ENCODE measurements around the gene PPP1R1C.
"Not testable (repeated sequence)": the region's sequence is repeated elsewhere in the genome, so short reads cannot be mapped to it uniquely, and the experiment has no call there.

PPP1R1C gene

GRCh38 chr2:182015334-182016109 lies 29.9 kb downstream of the PPP1R1C start:
- no peak for DNase-seq

- DNase-seq = no peak
These were observed 32.6 kb downstream of the PPP1R1C start for GRCh38 chr2:182018218-182018617.

GRCh38 chr2:182019731-182020130 lies 34.1 kb downstream of the PPP1R1C start:
- DNase-seq = no peak

- DNase-seq = no peak
These were observed 34.8 kb downstream of the PPP1R1C start for GRCh38 chr2:182020286-182021070.

- DNase-seq = no peak
These were observed 37.6 kb downstream of the PPP1R1C start for GRCh38 chr2:182023235-182023634.

- not testable (repeated sequence) for DNase-seq
These were observed 45.2 kb downstream of the PPP1R1C start for GRCh38 chr2:182030875-182031274.

GRCh38 chr2:182031956-182032355 lies 46.3 kb downstream of the PPP1R1C start:
- DNase-seq = no peak

GRCh38 chr2:182033449-182033848 lies 47.8 kb downstream of the PPP1R1C start:
- no peak for DNase-seq

GRCh38 chr2:182038576-182038975 lies 52.9 kb downstream of the PPP1R1C start:
- no peak for DNase-seq

- no peak for DNase-seq
These were observed 57.4 kb downstream of the PPP1R1C start for GRCh38 chr2:182043021-182043420.

GRCh38 chr2:182043861-182044260 lies 58.2 kb downstream of the PPP1R1C start:
- DNase-seq = no peak

GRCh38 chr2:182047544-182047943 lies 61.9 kb downstream of the PPP1R1C start:
- DNase-seq = no peak

GRCh38 chr2:182048088-182048487 lies 62.4 kb downstream of the PPP1R1C start:
- no peak for DNase-seq

GRCh38 chr2:182048621-182049020 lies 63.0 kb downstream of the PPP1R1C start:
- no peak for DNase-seq

GRCh38 chr2:182049372-182050148 lies 63.9 kb downstream of the PPP1R1C start:
- DNase-seq = no peak

GRCh38 chr2:182050333-182051135 lies 64.9 kb downstream of the PPP1R1C start:
- DNase-seq = no peak

- no peak for DNase-seq
These were observed 70.3 kb downstream of the PPP1R1C start for GRCh38 chr2:182055993-182056392.

GRCh38 chr2:182057002-182057401 lies 71.3 kb downstream of the PPP1R1C start:
- no peak for DNase-seq

- DNase-seq = no peak
These were observed 72.4 kb downstream of the PPP1R1C start for GRCh38 chr2:182058056-182058455.

- DNase-seq = no peak
These were observed 76.1 kb downstream of the PPP1R1C start for GRCh38 chr2:182061739-182062138.

GRCh38 chr2:182062329-182062972 lies 76.8 kb downstream of the PPP1R1C start:
- no peak for DNase-seq
